Stimulated activated CD8-positive, alpha-beta memory T cell treated with anti-CD3 and anti-CD28 coated beads, Interleukin-12 subunit alpha, Interleukin-12 subunit beta, amount 100 ng/mL, for 4 hours (primary cell): Measurements from ENCODE around the gene THSD8.
"Not testable (repeated sequence)": the region's sequence is repeated elsewhere in the genome, so short reads cannot be mapped to it uniquely, and the experiment has no call there.

ENCODE experiments used
- DNase-seq: peaks from one replicate; pipeline ENCODE4 v3.0.0-alpha.2; 2020; ENCODE audit warnings: low read depth

The THSD8 gene

DNA sequence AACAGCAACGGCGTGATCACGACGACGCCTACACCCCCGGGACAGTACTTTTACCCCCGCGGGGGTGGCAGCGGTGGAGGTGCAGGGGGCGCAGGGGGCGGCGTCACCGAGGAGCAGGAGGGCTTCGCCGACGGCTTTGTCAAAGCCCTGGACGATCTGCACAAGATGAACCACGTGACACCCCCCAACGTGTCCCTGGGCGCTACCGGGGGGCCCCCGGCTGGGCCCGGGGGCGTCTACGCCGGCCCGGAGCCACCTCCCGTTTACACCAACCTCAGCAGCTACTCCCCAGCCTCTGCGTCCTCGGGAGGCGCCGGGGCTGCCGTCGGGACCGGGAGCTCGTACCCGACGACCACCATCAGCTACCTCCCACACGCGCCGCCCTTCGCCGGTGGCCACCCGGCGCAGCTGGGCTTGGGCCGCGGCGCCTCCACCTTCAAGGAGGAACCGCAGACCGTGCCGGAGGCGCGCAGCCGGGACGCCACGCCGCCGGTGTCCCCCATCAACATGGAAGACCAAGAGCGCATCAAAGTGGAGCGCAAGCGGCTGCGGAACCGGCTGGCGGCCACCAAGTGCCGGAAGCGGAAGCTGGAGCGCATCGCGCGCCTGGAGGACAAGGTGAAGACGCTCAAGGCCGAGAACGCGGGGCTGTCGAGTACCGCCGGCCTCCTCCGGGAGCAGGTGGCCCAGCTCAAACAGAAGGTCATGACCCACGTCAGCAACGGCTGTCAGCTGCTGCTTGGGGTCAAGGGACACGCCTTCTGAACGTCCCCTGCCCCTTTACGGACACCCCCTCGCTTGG is 9.6 kb upstream of the THSD8 start:
- peak; percentile 72 for DNase-seq

- DNase-seq, result no peak
These were observed 9.0 kb upstream of the THSD8 start for GRCh38 chr19:12792853-12793289.

DNA sequence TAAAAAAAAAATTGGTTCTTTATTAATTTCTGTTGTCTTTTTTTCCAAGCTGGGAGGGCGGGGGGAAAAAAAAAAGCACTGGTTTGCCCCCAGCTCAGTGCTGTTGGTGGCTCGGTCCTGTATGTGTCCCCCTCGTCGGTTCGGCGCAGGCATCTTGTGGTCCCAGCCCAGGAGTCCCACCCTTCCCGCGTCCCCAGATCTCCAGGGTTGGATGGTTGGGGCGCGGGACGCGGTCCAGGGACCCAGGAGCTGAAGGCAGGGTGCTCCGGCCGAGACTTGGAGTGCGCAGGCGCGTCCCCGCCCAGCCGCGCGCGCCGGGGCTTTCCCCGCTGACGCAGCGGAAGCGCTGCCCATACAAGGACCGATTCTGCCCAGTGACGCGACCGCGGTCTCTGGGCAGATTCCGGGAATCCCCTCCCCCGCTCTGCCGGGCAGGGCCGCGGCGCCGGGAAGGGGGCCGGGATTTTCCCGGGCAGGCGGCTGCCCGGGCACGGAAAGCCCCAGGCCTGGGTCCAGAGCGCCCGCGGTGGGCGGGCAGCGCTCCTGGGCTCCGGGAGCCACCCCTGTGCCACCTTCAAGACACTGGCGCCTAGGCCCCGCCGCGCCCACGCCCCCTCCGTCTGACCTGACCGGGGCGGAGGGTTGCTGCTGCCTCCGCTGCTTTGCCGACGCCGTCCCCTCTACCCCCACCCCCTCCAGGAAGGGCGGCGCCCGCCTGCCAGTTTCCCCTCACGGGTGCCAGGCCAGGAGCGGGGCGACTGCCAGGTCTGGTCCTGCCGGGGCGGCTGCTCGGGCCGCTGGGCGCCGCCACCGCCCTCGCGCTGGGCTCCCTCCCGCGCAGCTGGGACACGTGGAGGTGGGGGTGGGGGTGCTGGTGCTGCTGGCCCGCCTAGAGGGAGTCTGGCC is 8.3 kb upstream of the THSD8 start:
- DNase-seq, result peak; percentile 95

GRCh38 chr19:12794196-12794941 is 7.5 kb upstream of the THSD8 start:
- DNase-seq, result no peak

DNA sequence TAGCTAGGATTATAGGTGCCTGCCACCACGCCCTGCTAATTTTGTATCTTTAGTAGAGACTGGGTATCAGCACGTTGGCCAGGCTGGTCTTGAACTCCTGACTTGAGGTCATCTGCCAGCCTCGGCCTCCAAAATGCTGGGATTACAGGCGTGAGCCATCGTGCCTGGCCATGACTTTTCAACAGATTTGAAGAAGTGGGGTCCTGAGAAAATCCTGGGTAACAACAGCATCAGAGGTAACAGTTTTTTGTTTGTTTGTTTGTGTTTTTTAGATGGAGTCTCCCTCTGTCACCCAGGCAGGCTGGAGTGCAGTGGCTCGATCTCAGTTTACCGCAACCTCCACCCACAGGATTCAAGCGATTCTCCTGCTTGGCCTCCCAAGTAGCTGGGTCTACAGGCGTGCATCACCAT is 6.9 kb upstream of the THSD8 start:
- no peak for DNase-seq

DNA sequence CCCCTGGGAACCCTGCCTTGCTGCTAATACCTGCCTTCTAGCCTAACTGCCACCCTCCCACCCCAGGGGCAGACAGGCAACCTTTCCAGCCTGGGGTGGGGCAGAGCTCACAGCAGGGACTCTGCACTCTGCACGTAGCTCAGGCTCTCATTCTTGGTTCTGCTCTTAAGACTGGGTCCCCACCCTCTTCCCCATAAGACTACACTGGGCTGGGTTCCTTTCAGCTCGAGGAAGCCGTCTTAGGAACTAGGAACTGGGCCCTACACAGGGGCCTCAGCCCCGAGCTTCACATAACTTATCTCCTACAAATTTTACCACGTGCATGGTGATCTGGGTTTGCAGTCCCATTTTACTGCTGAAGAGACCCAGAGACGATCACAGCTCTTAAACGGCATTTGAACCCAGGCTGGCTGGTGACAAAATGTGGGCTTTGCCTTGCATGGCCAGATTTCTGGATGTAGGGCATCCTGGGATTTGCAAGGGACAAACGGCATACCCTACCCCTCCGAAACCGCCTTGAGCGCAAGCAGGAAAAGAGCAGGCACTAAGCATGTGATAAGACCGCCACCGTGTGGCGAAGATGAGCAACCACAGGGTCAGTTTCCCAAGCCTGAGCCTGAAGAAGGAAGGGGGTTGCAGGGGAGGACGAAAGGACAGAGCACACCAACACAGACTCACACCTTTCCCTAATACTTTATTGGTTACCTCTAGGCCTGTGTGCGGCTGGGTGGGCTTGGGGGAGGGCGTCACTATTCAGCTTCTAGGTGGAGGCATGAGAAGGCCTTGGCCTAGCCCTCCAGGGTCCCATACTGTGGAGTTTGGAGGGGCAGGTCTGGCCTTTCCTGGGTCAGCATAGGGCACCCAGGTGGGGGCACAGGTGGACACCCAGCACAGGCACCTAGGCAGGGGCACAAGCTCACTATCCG is 5.5 kb upstream of the THSD8 start:
- DNase-seq, result peak; percentile 55

- no peak for DNase-seq
These were observed 4.7 kb upstream of the THSD8 start for GRCh38 chr19:12797141-12797587.

GRCh38 chr19:12797607-12798006 is 4.3 kb upstream of the THSD8 start:
- not testable (repeated sequence) for DNase-seq

GRCh38 chr19:12799742-12800465 is 2.0 kb upstream of the THSD8 start:
- DNase-seq, result no peak

- DNase-seq, result no peak
These were observed 1.5 kb upstream of the THSD8 start for GRCh38 chr19:12800466-12800770.

- no peak for DNase-seq
These were observed 875 bp upstream of the THSD8 start for GRCh38 chr19:12800923-12801465.

GRCh38 chr19:12802267-12803106 is 618 bp downstream of the THSD8 start:
- no peak for DNase-seq

GRCh38 chr19:12804051-12804450 is 2.2 kb downstream of the THSD8 start:
- DNase-seq, result no peak

GRCh38 chr19:12806242-12807081 is 4.6 kb downstream of the THSD8 start, which contains the start of gene RNASEH2A:
TSS of gene RNASEH2A (plus strand) at chr19:12806584. CDS start at chr19:12806674, 90 bp downstream.
- DNase-seq, result peak; percentile 78

- DNase-seq, result no peak
These were observed 13.2 kb downstream of the THSD8 start for GRCh38 chr19:12815088-12815487.

- not testable (repeated sequence) for DNase-seq
These were observed 15.3 kb downstream of the THSD8 start for GRCh38 chr19:12817188-12817587.

GRCh38 chr19:12817810-12818209 is 15.9 kb downstream of the THSD8 start:
- DNase-seq, result not testable (repeated sequence)

DNA sequence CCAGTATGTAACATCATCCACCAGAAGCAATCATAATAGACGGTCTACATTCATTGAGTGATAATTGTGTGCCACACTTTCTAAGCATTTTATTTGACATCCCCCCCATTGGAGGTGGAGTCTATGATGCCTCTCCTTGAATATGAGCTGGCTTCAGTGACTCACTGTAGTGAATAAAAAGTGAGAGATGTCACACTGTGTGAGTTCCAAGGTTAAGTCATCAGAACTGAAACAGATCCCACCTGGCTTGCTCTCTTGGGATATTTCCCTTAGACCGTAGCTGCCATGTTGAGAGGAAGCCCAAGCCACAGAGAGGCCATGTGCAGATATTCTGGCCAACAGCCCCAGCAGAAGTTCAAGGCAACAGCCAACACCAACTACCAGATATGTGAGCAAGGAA is 19.9 kb downstream of the THSD8 start:
- DNase-seq, result no peak
